IPS-NIHi11 (cell line): ENCODE measurements around the gene PRDX1.

Source experiments
- DNase-seq: peaks from one replicate; pipeline ENCODE4 v3.0.0; 2012; ENCODE audit warnings: mixed read lengths, low spot score

Gene PRDX1

DNA sequence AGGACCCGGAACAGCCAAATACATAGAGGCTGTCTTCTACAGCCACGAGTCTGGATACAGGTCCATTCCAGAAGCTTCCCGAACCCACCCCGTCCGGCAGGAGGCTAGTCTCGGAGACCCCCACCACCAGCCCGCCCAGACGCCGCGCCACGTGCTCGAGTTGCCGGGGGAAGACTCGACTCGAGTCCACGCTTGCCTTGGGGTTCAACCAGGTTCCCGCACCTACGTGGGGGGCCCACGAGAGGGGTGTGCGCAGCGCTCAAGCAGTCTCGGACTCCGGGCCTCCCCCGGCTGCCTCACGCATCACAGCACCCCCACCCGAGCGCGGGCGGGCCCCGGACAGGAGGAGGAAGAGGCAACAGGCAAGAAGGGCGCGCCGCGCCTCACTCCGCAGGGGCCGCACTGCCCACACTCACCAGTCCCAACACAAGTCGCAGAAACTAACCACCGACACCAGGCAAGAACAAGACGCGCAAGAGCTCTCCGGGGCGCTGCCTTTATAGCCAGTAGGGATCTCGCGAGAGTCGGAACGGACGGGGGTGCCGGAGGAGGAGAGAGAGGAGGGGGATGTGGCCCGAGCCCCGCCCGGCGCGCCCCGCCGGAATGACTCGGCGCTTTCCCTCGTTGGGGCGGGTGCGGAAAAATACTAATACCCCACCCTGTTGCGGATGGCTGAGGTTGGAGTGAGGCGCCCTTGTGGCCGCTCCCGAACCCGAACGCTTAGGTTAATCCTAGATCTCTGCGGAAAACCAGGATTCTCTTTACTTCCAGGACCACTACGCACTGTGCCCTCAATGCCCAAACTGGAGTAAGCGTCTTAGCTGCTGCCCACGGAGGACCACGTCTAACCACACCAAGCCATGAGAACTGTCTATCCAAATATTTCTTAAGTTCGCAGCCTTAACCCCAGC, at the start of gene PRDX1:
Gene PRDX1 (minus strand): TSS at position 472 of the 911 bp plus-strand sequence. CDS start 2,841 bp downstream, outside the sequence.
- peak; percentile 95 for DNase-seq

DNA sequence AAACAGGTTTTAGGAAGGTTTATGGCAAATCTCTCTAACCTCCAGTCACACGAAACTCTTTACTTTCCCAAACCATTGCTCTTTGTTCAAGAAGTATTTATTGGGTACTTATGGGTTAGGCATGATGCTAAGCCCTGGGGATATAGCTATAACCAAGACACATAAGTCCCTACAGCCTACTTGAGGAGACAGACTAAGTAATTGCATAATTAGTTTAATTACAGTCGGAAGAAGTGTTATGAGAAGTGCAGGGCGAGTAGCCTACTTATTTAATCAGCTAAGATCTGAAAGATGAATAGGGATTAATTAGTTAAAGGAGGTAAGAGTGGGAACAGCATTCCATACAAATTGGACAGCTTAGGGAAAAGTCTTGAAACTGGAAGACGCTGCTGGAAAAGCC, 48.9 kb upstream of the PRDX1 start:
- DNase-seq = no peak

GRCh38 chr1:45569962-45570581, 48.4 kb upstream of the PRDX1 start:
- DNase-seq = peak; percentile 73

DNA sequence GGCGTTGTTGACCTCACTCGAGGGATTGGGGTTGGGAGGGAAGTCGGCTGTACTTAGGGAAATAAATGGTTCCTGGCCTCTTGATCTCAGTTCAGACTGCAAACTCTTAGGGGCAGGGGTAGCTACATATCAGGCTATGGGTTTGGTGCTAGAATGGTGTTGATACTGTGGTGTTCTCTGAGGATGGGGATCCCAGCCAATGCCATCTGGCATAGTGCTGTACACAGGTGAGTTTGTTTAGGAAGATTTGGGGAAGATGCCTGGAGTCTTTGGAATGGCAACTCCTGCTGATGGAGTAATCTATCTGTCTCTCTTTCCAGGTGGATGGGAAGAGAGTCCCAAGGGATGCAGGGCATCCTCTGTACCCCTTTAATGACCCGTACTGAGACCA, 47.9 kb upstream of the PRDX1 start:
- no peak for DNase-seq

DNA sequence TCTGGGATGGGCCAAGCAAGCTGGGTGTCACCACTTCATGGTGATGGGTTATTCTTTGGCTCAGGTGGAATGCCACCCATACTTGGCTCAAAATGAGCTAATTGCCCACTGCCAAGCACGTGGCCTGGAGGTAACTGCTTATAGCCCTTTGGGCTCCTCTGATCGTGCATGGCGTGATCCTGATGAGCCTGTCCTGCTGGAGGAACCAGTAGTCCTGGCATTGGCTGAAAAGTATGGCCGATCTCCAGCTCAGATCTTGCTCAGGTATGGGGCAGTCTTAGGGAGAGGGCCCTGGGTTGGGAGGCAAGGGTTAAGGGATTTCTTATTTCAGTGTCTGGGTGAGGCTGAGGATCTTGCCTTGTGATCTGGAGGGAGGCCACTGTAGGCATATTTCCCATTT, 46.7 kb upstream of the PRDX1 start:
- no peak for DNase-seq

DNA sequence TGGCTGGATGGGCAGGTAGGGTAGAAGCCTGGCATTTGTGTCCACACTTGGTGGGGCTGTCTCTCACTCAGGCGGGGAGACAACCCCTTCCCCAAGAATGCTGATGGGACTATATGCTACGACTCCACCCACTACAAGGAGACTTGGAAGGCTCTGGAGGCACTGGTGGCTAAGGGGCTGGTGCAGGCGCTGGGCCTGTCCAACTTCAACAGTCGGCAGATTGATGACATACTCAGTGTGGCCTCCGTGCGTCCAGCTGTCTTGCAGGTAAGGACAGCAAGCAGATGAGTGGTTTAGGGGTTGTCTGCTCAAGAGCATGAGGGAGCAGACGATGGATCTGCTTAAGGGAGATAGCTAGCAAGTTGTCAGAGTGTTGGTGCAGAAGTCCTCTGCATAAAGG, 46.2 kb upstream of the PRDX1 start:
- no peak for DNase-seq

- no peak for DNase-seq
These were observed 45.0 kb upstream of the PRDX1 start for GRCh38 chr1:45566722-45567121.

- no peak for DNase-seq
These were observed 42.2 kb upstream of the PRDX1 start for GRCh38 chr1:45563843-45564242.

- DNase-seq = no peak
These were observed 35.8 kb upstream of the PRDX1 start for GRCh38 chr1:45557422-45557944.

- no peak for DNase-seq
These were observed 32.5 kb upstream of the PRDX1 start for GRCh38 chr1:45554198-45554597.

GRCh38 chr1:45552331-45552730, 30.6 kb upstream of the PRDX1 start:
- no peak for DNase-seq

DNA sequence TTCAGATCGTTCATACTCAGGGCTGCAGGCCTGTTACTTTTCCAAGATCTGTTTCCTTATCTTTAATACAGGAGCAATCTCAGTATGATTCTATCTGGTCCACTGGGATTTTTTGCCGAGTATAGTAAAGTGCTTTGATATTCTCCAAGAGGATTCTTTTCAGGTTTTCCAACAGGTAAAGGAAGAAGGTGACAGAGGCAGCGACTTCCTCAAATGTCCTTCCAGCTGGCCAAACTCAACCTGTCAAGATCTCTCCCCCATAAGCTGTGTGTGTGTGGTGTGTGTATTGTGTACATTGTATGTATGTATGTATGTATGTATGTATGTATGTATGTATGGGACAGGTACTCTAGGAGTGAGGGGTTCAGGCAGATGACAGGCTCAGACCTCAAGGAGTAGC, 30.0 kb upstream of the PRDX1 start:
- no peak for DNase-seq

DNA sequence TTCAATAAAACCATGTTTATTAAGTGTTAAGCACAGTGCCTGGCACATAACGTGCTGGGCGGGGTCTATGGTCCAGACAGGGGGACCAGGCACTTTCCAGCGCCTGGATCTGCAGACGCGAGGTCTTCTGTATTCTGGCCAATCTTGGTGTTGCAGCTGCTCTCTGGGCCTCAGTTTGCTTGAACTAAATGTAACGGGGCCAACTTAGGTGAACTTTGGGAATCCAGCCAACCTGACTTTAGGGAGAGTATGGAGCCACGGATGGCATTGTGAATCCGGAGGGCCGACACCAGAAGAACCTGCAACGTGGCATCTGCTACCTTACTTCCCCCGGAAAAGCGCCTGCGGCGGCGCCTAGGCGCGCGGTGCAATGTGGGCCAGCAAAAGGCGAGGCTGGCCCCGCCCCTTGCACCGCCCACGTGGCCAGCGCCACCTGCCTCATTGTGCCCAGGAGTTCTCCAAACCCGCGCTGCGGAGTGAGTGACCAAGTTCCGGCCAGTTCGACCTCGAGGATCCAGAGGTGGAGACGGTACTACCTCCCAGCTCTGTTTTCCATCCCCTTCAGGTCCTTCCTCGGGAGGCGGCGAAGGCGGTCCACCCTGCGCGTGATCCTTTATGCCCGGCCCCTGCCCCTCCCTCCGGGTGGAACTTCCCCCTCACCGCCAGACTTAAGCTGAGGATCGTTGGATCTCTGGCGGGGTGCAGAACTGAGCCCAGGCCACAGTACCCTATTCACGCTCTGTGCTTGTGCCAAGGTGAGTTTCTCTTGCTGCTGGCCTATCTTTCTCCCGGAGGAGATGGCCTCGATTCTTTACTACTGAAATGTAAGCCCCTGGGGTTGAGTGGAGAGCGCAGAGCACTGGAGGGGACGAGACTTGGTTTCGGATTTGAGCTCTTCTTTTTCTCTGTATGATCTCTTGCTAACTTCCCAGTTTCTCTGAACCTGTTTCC, 29.0 kb upstream of the PRDX1 start, which contains the start of gene AKR1A1:
Gene AKR1A1 (plus strand): TSS at position 426 of the 951 bp plus-strand sequence. CDS start 10,969 bp downstream, outside the sequence.
- peak; percentile 95 for DNase-seq

GRCh38 chr1:45545553-45546310, 24.0 kb upstream of the PRDX1 start:
- DNase-seq = no peak

- DNase-seq = no peak
These were observed 23.4 kb upstream of the PRDX1 start for GRCh38 chr1:45545019-45545493.

DNA sequence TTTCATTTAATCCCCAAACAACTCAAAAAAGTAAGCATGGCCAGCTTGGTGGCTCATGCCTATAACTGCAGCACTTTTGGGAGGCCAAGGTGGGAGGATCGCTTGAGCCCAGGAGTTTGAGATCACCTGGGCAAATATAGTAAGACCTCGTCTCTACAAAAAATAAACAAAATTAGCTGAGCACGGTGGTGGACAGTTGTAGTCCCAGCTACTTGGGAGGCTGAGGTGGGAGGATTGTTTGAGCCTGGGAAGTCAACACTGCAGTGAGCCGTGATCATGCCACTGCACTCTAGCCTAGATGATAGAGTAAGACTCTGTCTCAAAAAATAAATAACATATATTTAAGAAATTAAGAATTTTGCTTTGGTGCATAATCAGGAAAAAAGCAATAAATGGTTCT, 22.8 kb upstream of the PRDX1 start:
- DNase-seq = no peak

DNA sequence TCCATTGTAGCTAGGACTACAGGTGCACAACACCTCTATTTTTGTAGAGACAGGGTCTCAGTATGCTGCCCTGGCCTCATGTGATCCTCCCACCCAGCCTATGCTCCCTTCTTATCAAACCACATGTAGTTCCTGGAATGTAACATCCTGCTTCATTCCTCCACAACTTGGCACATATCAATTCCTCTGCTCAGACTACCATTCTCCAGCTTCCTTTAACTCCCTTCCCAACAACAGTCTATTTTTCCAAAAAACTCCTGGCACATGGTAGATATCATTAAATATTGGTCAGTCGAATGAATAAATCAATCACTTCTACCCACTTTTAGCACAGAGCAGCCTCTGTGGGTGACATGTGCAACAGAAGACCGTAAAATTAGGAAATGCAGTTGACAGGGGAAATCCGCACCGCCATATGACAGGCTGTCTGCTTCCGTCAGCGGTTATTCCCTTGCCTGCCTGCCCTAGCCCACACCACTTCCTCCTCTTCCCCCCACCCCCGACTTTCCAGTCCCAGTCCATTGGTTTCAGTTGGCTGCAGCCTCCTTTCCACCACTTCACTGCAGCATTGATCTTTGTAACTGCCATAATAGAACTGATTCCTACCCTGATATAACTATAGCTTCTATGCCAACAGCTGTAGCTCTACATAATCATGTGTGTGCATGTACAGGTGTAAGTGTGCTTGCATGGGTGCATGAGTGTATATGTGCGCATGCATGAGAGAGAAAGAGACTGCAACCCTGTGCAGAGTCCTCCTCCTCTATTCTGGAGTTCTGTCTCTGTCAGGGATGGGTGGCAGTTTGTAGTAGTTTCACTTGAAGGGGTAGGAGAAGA, 22.1 kb upstream of the PRDX1 start:
- no peak for DNase-seq

DNA sequence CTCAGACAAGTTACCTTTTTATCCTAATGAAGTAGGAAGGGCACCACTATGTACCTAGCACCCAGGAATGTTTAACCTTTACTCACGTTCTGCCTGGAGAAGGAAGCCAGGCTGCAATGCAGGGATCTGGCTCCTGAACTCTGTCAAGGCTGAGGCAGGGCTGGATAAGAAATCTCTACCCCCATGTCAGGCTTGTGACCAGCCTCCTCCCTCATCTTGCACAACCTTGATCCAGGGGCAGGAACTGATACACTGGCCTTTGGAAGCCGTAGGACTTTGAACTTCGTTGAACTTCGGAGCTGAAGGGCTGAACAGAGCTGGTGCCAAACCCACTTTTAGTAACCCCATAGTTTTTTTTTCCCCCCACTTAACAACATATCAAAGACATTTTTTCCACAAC, 20.9 kb upstream of the PRDX1 start:
- DNase-seq = no peak

- DNase-seq = no peak
These were observed 19.5 kb upstream of the PRDX1 start for GRCh38 chr1:45541193-45541592.

DNA sequence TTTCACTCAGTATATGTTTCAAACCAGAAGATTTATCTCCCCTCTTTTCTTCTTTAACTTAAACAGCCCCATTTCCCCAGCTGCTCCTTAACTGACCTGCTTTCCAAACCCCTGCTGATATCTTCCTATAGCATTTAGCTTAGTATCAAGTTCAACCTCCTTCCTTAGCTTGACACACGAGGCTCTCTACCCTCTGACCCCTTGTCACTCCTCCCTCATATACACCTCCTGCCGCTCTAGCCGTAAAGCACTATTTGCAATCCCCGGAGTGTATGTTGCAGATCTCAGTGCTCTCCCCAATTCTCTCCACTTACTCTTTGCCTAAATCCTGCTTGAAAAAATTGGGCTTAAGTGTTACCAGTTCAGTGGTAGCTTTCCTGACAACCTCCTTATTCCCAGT, 15.2 kb upstream of the PRDX1 start:
- no peak for DNase-seq
